ENCODE data around the gene WDR38.

The WDR38 gene, protein sequence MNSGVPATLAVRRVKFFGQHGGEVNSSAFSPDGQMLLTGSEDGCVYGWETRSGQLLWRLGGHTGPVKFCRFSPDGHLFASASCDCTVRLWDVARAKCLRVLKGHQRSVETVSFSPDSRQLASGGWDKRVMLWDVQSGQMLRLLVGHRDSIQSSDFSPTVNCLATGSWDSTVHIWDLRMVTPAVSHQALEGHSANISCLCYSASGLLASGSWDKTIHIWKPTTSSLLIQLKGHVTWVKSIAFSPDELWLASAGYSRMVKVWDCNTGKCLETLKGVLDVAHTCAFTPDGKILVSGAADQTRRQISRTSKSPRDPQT

DNA sequence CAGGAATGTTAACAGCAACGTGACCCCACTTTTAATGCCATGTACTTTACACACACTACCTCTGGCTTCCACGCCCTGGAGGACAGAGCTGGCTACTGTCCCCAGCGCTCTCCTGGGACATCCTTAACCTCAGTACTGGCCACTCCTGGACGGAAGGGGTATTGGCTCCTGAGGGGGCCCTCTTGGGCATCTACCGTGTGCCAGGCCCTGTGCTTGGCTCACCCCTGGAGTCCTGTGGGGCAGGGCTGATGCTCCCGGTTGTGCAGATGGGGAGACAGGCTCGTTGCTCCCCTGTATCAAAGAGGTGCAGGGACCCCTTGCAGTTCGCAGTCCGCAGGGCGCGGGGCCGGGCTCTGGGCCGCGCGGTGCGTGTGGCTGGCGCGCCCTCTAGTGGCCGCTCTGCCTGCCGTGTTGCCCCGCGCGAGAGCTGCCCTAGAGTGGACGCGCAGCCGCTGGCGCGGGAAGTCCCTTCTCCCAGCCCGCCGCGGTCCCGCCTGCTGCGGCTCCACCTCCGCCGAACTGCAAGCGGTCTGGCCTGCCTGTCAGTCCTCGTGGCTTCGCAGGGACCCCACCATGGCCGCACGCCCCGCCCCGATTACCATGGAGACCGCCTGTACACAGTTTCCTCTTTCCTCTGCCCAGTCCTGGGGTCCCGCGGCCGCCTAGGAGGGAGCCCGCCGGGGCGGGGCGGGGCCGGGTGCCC is at the start of gene WDR38:
TSS of gene WDR38 (plus strand) at position 632 of the 703 bp plus-strand sequence. CDS start 72 bp downstream, outside the sequence.
- peak; percentile 82 for DNase-seq

DNA sequence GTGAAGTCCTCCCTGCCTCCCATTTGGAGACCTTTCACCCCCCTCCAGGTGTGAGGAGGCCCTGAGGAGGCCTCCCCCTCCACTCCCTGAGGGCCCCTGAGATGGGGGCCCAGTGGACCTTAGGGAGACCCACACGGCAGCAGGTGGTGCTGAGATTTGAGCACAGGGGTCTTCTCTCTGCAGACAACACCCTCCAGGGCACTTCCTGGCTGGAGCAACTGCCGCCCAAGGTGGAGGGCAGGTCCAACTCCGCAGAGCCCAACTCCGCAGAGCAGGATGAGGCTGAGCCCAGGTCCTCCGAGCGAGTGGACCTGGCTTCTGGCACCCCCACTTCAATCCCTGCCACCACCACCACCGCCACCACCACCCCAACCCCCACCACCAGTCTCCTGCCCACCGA is 49.3 kb upstream of the WDR38 start:
- no peak for DNase-seq

DNA sequence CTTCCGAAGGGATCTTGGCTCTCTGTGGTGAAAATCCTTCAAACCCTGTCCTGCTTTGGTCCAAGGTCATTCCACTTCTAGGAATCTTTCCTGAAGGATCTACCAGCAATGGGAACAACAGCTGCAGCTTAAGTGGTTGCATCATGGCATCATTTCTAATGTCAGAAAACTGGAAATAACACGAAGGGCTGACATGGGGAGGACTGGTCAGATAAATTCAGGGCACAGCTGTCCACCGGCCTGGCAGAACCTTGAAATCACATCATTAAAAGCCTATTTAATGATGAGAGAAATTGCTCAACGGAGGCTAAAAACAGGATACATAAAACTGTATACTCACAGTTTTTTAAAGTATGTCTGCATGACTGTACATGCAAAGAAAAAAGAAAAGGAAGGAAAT is 48.1 kb upstream of the WDR38 start:
- no peak for DNase-seq

DNA sequence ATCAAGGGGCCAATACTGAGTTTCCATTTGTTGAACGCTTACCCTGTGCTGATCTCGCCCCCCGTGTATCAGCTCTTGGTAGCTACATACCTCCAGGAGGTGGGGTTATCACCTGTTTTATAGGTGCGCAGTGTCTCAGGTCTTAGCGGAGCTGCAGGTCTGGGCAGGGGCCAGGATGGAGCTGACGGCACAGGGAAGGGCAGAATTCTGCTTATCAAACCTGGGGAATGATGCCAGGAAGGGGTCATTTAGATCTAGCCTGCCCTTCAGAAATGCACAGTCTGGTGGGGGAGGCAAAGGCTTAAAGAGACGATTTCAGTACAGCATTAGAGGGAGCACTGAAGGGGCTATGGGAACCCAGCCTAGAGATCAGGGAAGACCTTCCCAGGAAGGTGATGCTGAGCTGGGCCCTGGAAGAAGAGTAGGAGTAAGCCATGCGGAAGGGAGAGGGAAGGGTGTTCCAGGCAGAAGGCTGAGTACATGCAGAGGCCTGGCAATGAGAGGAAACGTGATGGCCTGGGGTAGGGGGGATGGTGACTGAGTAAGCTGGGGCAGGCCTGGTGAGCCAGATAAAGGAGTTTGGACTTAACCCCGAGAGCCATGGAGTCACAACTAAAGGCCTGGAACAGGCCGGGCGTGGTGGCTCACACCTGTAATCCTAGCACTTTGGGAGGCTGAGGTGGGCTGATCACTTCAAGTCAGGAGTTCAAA is 44.9 kb upstream of the WDR38 start:
- DNase-seq: no peak

DNA sequence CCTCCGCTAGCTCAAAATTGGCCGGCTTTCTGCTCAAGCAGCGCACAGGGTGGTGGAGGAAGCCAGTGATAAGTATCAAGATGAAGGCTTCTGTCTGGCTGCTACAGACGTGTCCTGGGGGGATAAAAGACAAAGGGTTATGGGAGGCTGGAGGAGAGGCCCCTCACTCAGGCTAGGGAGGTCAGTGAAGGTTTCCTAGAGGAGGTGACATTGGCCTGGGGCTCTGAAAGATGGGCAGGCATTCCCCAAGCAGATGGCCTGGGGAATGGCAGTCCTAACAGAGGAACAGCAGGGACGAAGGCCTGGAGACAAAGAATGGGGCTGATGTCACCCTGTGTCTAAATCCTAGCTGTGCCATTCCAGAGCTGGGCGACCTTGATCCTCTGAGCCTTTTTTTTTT is 44.0 kb upstream of the WDR38 start:
- DNase-seq: no peak

DNA sequence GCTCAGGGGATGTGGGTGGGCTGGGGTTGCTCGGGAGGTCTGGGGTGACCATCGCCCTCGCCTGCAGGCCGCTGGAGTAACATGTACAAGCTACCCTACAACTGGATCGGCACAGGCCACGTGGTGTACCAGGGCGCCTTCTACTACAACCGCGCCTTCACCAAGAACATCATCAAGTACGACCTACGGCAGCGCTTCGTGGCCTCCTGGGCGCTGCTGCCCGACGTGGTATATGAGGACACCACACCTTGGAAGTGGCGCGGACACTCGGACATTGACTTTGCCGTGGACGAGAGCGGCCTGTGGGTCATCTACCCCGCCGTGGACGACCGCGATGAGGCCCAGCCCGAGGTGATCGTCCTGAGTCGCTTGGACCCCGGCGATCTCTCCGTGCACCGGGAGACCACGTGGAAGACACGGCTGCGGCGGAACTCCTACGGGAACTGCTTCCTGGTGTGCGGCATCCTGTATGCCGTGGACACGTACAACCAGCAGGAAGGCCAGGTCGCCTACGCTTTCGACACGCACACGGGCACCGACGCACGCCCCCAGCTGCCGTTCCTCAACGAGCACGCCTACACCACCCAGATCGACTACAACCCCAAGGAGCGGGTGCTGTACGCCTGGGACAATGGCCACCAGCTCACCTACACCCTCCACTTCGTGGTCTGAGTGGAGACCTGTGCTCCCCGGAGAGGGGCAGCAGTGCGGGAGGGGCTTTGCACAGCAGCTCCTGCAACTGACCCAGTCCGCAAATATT is 43.3 kb upstream of the WDR38 start:
- DNase-seq: no peak

DNA sequence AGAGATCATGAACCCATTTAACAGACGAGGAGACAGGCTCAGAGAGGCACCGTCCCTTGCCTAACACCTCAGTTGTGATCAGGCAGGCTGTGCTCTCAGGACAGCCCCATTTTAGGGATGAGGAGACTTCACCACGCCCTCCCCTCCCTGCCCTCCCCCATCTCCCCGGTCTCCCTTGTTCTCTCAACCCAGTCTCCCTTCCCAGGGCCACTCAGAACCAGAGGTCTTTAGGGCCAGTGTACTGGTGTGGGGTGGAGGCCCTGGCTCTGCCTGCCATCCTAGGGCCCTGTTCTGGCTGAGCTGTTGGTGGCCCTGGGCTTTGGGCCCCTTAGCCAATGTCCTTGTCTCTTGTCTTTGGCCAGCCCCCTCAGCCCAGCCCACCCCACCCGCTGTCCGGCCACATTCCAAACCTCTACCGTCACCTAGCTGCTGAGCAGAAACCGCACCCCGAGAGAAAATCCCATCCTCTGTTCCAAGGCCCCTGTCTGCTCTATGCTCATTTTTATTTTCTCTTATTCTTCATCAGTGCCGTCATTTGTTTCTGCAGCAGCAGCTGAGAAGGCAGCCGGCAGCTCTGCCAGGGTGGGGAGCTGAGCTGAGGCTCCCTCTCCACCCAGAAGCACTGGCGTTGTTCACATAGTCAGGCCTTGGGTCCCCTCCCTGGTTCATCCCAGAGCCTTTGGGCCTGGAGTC is 42.5 kb upstream of the WDR38 start:
- no peak for DNase-seq

DNA sequence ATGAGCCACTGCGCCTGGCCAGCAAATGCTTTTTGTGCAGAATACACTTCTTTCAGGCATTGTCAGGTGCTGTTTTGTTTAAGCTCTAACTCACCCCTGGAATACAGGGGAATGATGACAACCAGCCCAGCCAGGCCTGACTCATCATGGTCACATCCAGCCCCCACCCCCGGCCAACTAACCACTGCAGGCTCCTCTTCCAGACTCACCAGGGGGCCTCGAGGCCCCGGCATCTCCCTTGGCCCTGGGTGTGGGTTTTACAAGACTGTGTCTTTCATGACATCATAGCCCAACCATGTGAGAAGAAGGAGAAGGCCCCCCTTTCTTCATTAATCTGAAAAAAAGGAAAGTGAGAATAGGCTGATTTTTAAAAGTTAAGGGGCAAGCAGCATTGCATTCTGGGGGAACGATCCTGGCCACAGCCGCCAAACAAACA is 40.8 kb upstream of the WDR38 start:
- DNase-seq: no peak

DNA sequence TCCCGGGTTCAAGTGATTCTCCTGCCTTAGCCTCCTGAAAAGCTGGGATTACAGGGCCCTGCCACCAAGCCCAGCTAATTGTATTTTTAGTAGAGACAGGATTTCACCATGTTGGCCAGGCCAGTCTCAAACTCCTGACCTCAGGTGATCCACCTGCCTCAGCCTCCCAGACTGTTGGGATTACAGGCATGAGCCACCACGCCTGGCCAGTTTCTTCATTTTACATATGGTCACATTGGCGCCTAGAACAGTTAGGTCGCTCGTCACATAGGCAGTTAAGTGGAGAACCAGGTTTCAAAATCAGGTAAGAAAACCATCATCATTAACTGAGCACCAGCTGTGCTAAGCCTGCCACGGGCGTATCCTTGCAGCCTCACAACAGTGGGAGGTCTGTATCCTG is 40.2 kb upstream of the WDR38 start:
- no peak for DNase-seq

DNA sequence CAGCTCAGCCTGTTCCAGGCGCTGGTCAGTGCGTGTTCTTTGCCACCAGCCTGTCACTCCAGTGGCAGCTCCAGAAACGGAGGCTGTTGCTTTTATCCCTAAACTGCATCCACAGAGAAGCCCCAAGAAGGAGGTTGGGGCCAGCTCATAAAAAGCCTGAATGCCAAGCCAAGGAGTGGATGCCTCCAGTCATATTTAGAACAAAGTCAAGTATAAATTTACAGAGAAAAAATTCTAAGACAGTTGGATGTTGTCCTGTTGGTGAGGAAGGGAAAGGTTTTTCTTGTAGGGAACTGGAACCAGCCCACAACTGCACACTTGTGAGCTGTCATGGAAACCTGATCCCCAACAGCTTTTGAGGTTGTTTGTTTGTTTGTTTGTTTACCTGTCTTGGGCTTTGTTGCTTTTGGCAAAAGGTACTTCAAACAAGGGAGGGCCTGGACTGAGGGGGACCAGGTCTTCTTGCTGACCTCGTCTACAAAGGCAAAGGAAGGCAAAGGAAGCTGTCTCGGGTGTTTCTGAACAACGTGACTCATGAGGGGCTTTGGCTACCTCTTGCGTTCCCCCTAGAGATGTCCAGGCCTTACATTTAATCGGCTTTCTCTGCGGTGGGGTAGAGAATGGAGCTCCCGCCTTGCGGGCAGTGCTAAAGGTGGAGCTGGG is 39.6 kb upstream of the WDR38 start:
- no peak for DNase-seq

DNA sequence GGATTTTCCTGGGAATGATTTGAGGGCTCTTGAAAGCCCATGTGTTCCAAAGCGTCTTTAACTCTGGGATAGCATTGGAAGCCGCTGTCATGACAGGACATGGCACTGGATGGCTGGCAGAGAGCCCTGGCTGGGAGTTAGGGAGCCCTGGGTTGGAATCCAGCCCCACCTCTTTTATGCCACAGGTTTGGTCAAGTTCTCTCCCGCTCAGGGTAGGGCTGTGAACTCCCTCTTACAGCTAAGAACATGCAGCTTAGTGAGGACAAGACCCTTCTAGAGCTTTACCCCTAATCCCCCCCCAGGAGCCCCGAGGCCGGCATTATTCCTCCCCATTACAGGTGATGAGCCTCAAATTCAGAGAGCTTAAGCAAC is 39.1 kb upstream of the WDR38 start:
- DNase-seq: no peak

DNA sequence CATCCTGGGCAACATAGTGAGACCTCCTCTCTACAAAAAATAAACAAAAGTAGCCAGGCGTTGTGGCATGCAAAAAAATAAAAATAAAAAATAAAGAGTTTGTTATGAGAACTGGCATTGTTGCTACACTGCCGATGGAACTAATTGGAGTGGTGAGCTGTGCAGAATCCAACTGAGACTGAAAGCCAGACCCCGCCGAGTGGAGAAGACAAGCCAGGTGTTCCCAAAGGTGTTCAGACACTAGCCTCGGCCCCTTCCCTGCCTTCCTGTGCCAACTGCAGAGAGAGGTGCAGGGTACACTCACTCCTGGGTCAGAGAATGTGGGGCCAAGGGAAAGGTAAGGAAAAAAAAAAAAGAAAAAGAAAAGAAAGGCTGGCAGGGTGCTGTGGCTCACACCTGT is 37.7 kb upstream of the WDR38 start:
- no peak for DNase-seq

DNA sequence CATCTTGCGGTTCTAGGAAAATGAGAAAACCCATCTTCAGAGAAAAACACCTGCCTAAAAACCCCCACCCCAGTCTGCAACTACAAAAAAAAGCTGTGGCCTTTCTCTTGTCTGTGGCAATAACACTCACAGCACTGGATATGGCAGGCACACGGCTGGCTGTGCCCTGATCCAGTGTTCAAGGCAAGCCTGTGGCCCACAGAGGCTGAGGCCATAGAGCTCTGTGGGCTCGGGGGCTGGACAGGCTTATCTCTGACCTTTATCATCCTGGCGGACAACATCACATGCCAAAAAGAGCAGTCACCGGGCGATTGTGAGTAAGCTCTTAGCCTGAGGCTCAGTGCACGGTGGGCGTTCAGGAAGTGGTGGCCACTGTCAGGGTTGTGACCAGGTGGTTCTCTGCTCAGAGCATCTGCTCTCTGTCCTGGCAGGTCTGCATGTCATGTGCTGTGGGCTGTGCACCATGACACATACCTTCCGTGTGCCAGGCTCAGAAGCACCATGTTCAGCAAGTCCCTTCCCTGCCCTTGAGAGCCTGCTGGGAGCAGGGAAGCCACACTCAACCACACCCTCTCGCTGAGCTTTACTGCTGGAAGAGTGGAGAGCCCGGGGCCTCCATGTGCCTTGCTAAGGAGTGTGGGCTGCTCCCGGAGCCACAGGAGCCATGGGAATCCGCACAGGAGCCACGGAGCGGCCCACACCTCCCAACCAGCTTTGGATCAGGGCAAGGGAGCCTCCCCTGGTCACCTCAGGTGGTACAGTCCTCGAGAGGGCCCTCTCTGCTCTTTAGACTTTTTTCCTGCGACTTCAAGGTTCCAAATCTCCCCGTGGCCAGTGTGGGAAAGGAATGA is 34.6 kb upstream of the WDR38 start:
- DNase-seq: no peak

DNA sequence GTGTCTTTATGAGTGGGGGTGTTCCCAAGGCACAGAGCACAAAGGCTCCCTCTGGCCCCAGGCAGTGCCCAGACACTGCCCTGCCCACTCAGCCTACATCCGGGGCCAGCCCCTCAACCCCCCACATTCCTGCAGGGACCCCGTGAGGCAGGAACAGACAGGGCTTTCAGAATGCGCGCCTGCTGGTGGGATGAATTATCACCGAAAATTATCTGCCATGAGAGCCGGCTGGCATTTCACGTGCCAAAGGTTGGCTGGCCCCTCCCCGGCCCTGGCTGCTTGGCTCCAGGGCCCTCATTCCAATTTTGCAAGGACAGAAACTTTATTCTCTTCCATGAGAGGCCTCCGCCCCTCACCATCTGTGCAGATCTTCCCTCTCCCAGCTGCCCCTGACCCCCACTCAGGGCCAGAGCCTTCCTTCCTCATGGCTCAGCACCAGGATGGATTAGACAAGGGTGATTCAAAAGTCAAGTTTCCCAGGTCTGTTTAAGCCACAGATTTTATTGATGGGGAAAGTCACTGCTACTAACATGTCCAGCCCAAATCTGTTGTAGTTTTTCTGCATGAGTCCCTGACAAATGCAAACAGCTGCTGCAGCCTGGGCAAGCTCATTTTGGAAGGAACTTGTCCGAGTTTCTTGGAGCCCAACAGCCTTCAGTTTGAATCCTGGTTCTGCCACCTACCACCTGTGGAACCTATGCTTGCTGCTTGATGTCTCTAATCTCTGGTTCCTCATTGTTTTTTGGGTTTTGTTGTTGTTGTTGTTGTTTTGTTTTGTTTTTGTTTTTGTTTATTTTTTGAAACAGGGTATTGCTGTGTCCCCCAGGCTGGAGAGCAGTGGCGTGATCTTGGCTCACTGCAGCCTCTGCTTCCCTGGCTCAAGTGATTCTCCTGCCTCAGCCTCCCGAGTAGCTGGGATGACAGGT is 32.3 kb upstream of the WDR38 start:
- DNase-seq: no peak

DNA sequence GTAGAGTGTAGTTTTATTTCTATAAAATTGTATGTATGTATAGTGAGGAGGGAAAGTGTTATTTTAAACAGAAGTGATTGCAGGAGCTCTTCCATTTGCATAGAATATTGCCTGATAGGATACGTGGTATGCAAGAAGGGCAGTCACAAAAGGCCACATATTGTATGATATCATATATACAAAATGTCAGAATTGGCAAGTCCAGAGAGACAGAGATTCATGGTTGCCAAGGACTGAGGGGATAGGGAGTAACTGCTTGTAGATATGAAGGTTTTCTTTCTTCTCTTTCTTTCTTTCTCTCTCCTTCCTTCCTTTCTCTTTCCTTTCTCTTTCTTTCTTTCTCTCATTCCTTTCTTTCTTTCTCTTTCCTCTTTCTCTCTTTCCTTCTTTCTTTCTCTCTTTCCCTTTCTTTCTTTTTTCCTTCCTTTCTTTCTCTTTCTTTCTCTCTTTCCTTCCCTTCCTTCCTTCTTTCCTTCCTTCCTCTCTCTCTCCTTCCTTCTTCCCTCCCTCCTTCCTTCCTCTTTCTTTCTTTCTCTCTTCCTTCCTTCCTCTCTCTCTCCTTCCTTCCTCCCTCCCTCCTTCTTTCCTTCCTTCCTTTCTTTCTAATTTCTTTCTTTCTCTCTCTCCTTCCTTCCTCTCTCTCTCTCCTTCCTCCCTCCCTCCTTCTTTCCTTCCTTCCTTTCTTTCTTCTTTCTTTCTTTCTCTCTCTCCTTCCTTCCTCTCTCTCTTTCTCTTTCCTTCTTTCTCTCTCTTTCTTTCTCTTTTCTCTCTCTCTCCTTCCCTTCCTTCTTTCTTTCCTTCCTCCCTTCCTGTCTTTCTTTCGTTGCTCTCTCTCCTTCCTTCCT is 24.5 kb upstream of the WDR38 start:
- no peak for DNase-seq

DNA sequence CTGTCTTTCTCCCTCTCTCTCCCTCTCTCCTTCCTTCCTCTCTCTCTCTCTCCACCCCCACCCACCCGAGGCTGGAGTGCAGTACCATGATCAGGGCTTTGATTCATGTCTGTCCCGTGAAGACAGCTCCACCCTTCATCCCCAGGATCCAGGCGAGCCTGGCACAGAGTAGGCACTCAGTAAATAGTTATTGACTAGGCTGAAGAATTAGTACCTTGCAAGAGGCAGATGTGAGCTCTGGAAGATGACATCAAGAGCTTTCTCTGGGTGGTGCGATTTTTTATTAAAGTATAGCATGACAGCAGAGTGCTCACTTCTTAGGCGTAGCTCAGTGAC is 24.0 kb upstream of the WDR38 start:
- no peak for DNase-seq

DNA sequence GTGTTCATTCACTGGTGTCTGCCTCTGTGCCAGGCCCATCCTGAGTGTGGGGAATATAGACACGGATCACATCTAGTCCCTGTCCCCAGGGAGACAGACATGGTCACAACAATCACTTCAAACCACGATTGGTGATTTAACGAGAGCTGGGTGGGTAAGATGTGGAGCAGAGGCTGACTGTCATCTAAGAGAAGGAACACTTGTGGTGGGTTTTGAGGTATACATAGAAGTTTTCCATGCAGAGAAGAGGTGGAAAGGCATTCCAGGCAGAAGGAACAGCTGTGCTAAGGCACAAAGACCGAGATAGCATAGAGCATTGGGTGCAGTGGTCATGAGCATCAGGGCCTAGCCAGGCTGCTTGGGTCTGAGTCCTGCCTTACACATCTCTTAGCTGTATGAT is 22.7 kb upstream of the WDR38 start:
- no peak for DNase-seq

DNA sequence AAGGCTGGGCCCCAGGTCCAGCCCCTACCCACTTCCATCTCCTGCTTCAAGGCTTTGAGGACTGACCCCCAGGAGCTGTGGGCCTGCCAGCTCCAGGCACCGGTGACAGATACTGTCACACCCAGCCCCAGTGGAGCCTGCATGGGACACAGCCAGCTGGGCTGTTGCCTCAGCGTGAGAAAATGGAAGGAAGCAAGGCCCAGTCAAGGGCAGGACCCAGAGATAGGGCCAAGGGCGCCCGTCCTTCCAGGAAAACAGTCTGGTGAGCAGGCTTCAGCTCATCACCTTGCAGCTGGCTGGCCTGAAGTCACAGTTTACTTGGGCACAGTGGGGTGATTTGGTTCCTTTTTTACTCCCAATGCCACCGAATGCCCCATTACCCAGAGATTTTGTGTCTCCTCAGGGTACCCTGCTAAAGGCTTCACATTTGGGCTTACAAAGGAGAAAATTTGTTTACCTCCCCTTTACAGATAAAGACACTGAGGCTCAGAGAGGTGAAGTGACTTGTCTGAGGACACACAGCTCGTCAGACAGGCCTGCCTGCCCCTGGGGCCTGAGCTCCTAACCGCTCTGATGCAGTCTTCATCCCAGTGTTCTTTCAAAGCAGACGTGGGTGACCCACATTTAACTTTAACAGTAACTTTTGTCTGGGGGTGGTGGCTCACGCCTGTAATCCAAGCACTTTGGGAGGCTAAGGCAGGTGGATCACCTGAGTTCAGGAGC is 21.5 kb upstream of the WDR38 start:
- no peak for DNase-seq

Data from CD4-positive, alpha-beta T cell treated with Interleukin-17A for 4 hours (primary cell).